Activated naive CD8-positive, alpha-beta T cell treated with anti-CD3 and anti-CD28 coated beads, Interleukin-2, amount 50 U/mL, for 24 hours (primary cell): ENCODE data around the gene GATC.
"Not testable (repeated sequence)": the region's sequence is repeated elsewhere in the genome, so short reads cannot be mapped to it uniquely, and the experiment has no call there.

ENCODE experiments used
- ATAC-seq: fragments of 150-1000 bp; cut with Tn5 transposase; one replicate; pipeline ENCODE4 v1.10.0; 2021
- DNase-seq: peaks from one replicate; pipeline ENCODE4 v3.0.0; 2021
- H3K27ac Mint-ChIP-seq: one replicate; pipeline ENCODE4 v1.8.0; 2021; ENCODE audit warnings: mild to moderate bottlenecking, mixed read lengths
- H3K27me3 Mint-ChIP-seq: one replicate; pipeline ENCODE4 v1.8.0; 2021; ENCODE audit warnings: mixed read lengths
- H3K36me3 Mint-ChIP-seq: one replicate; pipeline ENCODE4 v1.8.0; 2021; ENCODE audit warnings: low read depth, mixed read lengths
- H3K4me1 Mint-ChIP-seq: one replicate; pipeline ENCODE4 v1.8.0; 2021; ENCODE audit warnings: mixed read lengths
- H3K4me3 Mint-ChIP-seq: one replicate; pipeline ENCODE4 v1.8.0; 2021; ENCODE audit warnings: mild to moderate bottlenecking, moderate library complexity, mixed read lengths
- H3K9me3 Mint-ChIP-seq: one replicate; pipeline ENCODE4 v1.8.0; 2021; ENCODE audit warnings: mixed read lengths

Gene GATC

DNA sequence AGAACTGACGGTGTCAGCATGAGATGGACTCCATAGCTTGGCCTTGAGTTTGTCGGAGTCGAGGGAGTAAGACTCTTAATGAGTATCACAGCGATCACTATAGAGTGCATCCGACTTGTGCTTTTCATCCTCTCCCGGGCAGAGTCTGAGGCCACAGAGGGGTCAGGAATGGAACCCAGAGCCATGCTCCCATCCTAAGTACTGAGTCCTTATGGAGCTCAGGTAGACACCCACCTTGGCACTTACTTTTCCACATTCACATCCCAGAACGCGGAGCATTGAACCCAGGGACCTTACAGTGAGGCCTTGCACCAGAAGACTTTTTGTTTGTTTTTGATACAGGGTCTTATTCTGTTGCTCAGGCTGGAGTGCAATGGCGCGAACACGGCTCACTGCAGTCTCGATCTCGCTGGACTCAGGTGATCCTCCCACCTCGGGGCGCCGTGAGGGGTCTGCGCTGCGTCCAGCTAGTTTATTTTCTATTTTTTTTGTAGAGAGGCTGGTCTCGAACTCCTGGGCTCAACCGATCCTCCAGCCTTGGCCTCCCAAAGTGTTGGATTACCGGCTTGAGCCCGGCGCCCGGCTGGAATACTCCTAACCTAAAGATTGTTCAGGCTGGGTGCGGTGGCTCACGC, 24.0 kb downstream of the GATC start:
- ATAC-seq (peak; percentile 16), DNase-seq (no peak)
- peaks cover 24% of the 10 kb centered on the region for H3K36me3 Mint-ChIP-seq
- peak overlapping the region; percentile 94 for H3K4me3 Mint-ChIP-seq
- H3K4me1 Mint-ChIP-seq: peaks cover 59% of the 10 kb centered on the region
- no peaks in the 10 kb centered on the region for H3K27me3 Mint-ChIP-seq
- no peaks in the 10 kb centered on the region for H3K9me3 Mint-ChIP-seq
- peak overlapping the region; percentile 89 for H3K27ac Mint-ChIP-seq

DNA sequence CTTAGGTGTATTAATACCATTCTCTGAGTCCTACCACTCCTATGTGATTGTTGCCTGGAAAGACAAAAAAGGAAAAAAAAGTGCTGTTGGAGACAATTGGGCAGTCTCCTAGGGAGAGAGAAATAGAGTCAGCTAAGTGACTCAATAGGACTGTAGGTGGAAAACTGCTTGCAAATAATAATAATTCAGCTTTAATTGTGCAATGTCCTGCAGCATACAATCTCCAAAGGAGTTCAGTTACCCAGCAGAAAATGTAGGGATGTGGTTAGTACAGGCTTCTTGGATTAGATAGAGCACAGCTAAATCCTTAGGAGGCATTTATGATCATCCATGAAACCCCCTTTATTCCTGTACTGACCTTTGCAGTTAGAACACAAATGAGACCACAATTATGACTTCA, 26.3 kb downstream of the GATC start:
- Mint-ChIP-seq H3K4me1 (peaks cover 39% of the 10 kb centered on the region), H3K4me3 (no peak overlapping the region), H3K36me3 (peaks cover 10% of the 10 kb centered on the region)

DNA sequence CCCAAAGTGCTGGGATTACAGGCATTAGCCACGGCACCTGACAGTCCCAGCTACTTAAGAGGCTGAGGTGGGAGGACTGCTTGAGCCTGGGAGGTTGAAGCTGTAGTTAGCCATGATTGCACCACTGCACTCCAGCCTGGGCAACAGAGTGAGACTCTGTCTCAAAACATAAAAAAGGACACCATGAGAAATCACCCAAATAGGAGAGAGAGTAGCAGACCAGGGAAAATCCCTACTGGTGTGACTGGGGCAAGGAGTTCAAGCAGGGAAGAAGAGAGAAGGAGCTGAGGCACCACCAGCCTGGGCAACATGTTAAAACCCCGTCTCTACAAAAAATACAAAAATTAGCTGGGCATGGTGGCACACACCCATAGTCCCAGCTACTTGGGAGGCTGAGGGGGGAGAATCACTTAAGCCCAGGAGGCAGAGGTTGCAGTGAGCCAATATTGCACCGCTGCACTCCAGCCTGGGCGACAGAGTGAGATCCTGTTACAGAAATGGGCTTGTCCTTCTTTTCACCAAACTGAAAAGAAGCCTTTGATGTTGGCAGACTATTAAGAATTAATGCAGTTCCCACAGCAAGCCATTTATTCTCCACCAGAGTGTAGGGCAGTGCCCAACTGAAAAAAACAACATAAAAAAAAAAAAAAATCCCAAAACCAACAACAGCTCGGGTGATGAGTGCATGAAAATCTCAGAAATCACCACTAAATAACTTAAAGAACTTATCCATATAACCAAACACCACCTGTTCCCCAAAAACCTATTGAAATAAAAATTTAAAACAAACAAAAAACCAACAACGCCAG, 27.8 kb downstream of the GATC start:
- peaks cover 30% of the 10 kb centered on the region for H3K4me1 Mint-ChIP-seq
- no peaks in the 10 kb centered on the region for H3K27me3 Mint-ChIP-seq
- ATAC-seq: no peak
- H3K27ac Mint-ChIP-seq: no peak overlapping the region
- H3K9me3 Mint-ChIP-seq: no peaks in the 10 kb centered on the region
- no peak for DNase-seq
- peaks cover 2% of the 10 kb centered on the region for H3K36me3 Mint-ChIP-seq
- H3K4me3 Mint-ChIP-seq: no peak overlapping the region

More for the DNA sequence above, 26.3 kb downstream of the GATC start:
- Mint-ChIP-seq H3K9me3 (no peaks in the 10 kb centered on the region), H3K27ac (no peak overlapping the region), H3K27me3 (no peaks in the 10 kb centered on the region)
- DNase-seq (no peak), ATAC-seq (no peak)

DNA sequence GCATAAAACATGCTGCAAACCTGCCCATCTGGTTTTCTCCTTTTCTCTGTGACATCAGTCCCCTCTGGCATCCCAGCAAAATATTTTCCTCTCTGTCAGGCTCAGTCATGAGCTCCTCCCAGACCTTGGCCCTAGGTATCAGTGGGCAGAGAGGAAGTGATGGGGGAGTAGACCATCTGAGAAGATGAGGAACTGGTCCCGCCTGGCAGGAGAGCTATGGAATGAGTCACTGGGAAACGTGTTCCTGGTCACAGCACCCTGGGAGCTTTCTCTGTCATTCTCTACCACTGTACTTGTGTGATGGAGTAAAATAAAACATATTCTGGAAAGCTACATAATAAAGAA, 28.3 kb downstream of the GATC start:
- ATAC-seq: no peak
- no peaks in the 10 kb centered on the region for H3K27me3 Mint-ChIP-seq
- no peak overlapping the region for H3K4me3 Mint-ChIP-seq
- H3K9me3 Mint-ChIP-seq: no peaks in the 10 kb centered on the region
- H3K36me3 Mint-ChIP-seq: peaks cover 2% of the 10 kb centered on the region
- peaks cover 30% of the 10 kb centered on the region for H3K4me1 Mint-ChIP-seq
- H3K27ac Mint-ChIP-seq: no peak overlapping the region
- DNase-seq: no peak

GRCh38 chr12:120475643-120476042, 29.4 kb downstream of the GATC start:
- H3K4me3 Mint-ChIP-seq: no peak overlapping the region
- peaks cover 28% of the 10 kb centered on the region for H3K4me1 Mint-ChIP-seq
- H3K27ac Mint-ChIP-seq: no peak overlapping the region
- H3K27me3 Mint-ChIP-seq: no peaks in the 10 kb centered on the region
- H3K9me3 Mint-ChIP-seq: no peaks in the 10 kb centered on the region
- DNase-seq (no peak), ATAC-seq (no peak)
- H3K36me3 Mint-ChIP-seq: no peaks in the 10 kb centered on the region

DNA sequence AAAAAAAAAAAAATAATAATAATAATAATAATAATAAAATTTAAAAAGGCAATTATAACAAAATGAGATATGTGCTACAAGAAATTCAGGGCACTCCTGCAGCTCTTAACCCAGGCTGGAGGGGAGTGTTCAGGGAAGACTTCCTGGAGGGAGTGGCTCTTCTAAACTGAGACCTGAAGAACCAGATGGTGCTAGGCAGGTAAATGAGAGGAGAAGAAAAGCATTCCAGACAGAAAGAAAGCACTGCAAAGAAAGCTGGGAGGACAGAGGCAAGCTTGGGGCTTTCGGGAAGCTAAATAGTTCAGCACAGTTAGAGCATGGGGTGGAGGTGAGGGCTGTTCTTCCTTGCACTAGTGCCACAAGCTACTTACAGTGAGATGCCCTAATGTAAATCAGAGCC, 33.2 kb downstream of the GATC start:
- Mint-ChIP-seq H3K4me1 (peaks cover 20% of the 10 kb centered on the region), H3K4me3 (no peak overlapping the region), H3K36me3 (no peaks in the 10 kb centered on the region), H3K9me3 (no peaks in the 10 kb centered on the region), H3K27ac (no peak overlapping the region), H3K27me3 (no peaks in the 10 kb centered on the region)
- DNase-seq: no peak
- no peak for ATAC-seq

DNA sequence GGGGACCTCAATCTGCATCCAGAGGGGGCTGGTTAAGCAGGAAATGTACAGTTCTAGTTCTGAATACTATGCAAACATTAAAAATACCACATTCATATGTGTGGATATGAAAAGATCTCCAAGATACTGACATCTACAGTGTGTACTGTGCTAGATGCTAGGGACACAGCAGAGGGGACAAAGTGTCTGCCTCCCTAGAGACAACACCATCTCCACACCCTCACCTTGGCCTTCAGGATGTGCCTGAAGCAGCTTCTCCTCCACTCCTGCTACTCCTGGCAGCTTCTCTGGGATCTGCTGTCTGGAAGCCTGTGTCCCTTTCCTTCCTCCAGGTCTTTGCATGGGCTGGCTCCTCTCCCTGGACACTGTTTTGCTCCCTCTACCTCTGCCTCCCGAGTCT, 34.0 kb downstream of the GATC start:
- H3K27ac Mint-ChIP-seq: peak overlapping the region; percentile 35
- no peaks in the 10 kb centered on the region for H3K9me3 Mint-ChIP-seq
- no peaks in the 10 kb centered on the region for H3K36me3 Mint-ChIP-seq
- ATAC-seq: no peak
- no peak for DNase-seq
- H3K4me3 Mint-ChIP-seq: no peak overlapping the region
- H3K27me3 Mint-ChIP-seq: no peaks in the 10 kb centered on the region
- H3K4me1 Mint-ChIP-seq: peaks cover 16% of the 10 kb centered on the region

- DNase-seq (no peak), ATAC-seq (no peak)
- Mint-ChIP-seq H3K4me1 (peaks cover 16% of the 10 kb centered on the region), H3K36me3 (no peaks in the 10 kb centered on the region), H3K4me3 (no peak overlapping the region), H3K27me3 (no peaks in the 10 kb centered on the region), H3K9me3 (no peaks in the 10 kb centered on the region), H3K27ac (peak overlapping the region; percentile 14)
Measured at GRCh38 chr12:120481022-120481767, 35.0 kb downstream of the GATC start.

- no peak for ATAC-seq
- Mint-ChIP-seq H3K4me1 (peaks cover 16% of the 10 kb centered on the region), H3K9me3 (no peaks in the 10 kb centered on the region), H3K27me3 (no peaks in the 10 kb centered on the region), H3K36me3 (no peaks in the 10 kb centered on the region), H3K4me3 (no peak overlapping the region), H3K27ac (no peak overlapping the region)
- DNase-seq: no peak
Measured at GRCh38 chr12:120483621-120484020, 37.4 kb downstream of the GATC start.

- H3K27ac Mint-ChIP-seq: no peak overlapping the region
- no peak overlapping the region for H3K4me3 Mint-ChIP-seq
- no peak for ATAC-seq
- no peaks in the 10 kb centered on the region for H3K27me3 Mint-ChIP-seq
- DNase-seq: no peak
- H3K9me3 Mint-ChIP-seq: no peaks in the 10 kb centered on the region
- peaks cover 5% of the 10 kb centered on the region for H3K4me1 Mint-ChIP-seq
- H3K36me3 Mint-ChIP-seq: no peaks in the 10 kb centered on the region
Measured at GRCh38 chr12:120485961-120486881, 40.0 kb downstream of the GATC start.

- H3K27me3 Mint-ChIP-seq, DNase-seq, H3K4me1 Mint-ChIP-seq, H3K9me3 Mint-ChIP-seq, H3K4me3 Mint-ChIP-seq, ATAC-seq, H3K36me3 Mint-ChIP-seq, H3K27ac Mint-ChIP-seq: not testable (repeated sequence)
Measured at GRCh38 chr12:120487552-120487951, 41.3 kb downstream of the GATC start.

DNA sequence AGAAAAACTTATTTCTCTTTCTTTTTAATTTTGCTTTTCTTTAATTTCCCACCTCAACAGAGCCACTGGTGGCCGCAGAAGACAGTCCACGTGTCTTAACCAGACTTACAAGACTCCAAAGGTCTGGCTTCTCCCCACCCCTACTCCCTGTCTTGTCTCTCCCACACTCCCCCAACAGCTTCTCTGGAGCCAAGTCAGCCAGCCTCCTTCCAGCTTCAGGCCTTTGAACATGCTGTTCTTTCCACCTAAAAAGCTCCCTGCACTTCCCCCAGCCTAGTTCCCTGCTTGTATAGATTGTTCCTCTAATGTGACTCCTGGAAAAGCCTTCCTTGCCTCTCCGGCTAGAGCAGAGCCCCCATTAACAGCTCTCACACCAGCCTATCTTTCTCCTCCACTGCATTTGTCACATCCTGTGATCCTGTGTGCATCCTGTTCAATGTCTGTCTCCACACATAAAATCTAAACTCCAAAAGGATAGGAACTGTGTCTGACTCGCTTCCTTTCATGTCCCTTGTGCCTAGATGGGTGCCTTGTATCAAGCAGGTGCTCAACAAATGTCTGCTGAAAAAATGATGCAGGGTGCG, 41.9 kb downstream of the GATC start:
- DNase-seq (no peak), ATAC-seq (no peak)
- Mint-ChIP-seq H3K4me3 (no peak overlapping the region), H3K27ac (no peak overlapping the region), H3K9me3 (no peaks in the 10 kb centered on the region), H3K27me3 (no peaks in the 10 kb centered on the region), H3K36me3 (no peaks in the 10 kb centered on the region), H3K4me1 (no peaks in the 10 kb centered on the region)

GRCh38 chr12:120489018-120489417, 42.8 kb downstream of the GATC start:
- Mint-ChIP-seq H3K27ac (no peak overlapping the region), H3K4me1 (no peaks in the 10 kb centered on the region), H3K4me3 (no peak overlapping the region), H3K9me3 (no peaks in the 10 kb centered on the region), H3K27me3 (no peaks in the 10 kb centered on the region), H3K36me3 (no peaks in the 10 kb centered on the region)
- ATAC-seq: no peak
- DNase-seq: no peak

- no peak for DNase-seq
- Mint-ChIP-seq H3K4me1 (peaks cover 7% of the 10 kb centered on the region), H3K27me3 (no peaks in the 10 kb centered on the region), H3K4me3 (no peak overlapping the region), H3K36me3 (no peaks in the 10 kb centered on the region), H3K27ac (no peak overlapping the region), H3K9me3 (no peaks in the 10 kb centered on the region)
- ATAC-seq: no peak
Measured at GRCh38 chr12:120490325-120490724, 44.1 kb downstream of the GATC start.
